H54 (cell line): ENCODE measurements around the gene TCFL5.

ENCODE experiments used
- DNase-seq: peaks from one replicate; pipeline ENCODE4 v3.0.0; 2011; ENCODE audit warnings: low spot score, mixed read lengths; ENCODE audit not compliant: insufficient read length
- FAIRE-seq: peaks from 3 replicates; lab custom pipeline; 2011; peaks lifted over from hg19 to GRCh38; lab: Jason Lieb, UNC
- POLR2A ChIP-seq: IDR thresholded peaks from 2 replicates; pipeline ENCODE4 v1.6.1; 2011; ENCODE audit warnings: low read depth, mild to moderate bottlenecking, low read length

TCFL5 gene

GRCh38 chr20:62835931-62836861 lies 25.4 kb downstream of the TCFL5 start:
- no peak for FAIRE-seq
- no peak for TF ChIP-seq POLR2A

DNA sequence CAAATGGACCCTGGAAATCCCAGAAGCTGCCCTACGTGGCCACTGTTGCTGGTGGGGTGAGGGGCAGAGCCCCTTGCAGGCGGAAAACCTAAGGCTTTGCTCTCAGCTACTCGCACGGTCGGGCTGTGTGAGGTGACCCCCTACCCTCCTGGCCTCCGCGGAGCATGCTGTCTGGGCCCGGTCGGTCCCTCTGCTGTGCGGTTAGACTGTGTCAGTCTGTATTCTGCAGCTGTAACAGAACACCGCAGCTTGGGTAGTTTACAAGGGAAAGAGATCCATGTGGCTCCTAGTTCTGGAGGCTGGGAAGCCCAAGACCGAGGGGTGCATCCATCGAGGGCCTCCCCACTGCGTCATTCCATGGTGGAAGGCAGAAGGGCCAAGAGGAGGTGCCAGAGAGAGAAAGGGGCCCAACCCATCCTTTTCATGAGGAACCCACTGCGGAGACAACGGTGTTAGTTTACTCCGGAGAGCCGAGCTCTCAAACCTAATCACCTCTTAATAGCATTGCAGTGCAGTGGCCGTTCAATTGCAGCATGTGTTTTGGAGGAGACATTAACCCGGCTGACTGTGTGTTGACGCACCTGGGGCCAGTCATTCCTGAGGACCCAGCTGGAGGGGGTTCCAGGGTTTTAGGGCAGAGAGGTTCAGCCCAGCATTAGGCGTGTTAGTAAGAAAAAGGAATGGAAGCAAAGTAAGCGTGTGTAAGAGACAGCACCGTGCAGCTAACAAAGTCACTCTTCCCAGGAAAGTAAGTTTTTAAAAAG lies 26.5 kb downstream of the TCFL5 start:
- FAIRE-seq: no peak
- DNase-seq: no peak
- no peak for TF ChIP-seq POLR2A

More at GRCh38 chr20:62835931-62836861, 25.4 kb downstream of the TCFL5 start:
- DNase-seq: no peak

DNA sequence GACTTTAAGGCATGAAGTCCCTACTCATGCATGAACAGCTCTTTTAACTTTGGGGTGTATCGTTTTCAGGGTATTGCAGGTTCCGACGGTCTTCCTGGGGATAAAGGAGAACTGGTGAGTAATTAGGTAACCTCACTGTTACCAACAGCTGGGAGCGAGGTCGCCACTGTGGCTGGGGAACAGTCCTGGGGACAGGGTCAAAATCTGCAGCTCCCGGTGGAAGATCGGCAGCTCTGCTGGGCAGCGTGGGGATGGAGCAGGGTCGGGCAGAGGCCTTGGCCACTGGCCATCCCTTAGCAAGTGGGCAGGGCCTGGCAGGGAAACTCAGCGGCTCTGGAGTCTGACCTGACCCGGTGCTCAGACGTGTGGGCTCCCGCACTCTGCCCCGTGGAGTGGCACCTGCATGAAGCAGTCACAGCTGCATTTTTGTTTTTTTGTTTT lies 28.7 kb downstream of the TCFL5 start:
- FAIRE-seq (no peak), DNase-seq (no peak)
- no peak for TF ChIP-seq POLR2A

GRCh38 chr20:62832212-62832922 lies 29.3 kb downstream of the TCFL5 start:
- no peak for TF ChIP-seq POLR2A
- DNase-seq: no peak
- FAIRE-seq: no peak

- FAIRE-seq (no peak), DNase-seq (no peak)
- no peak for TF ChIP-seq POLR2A
Observed at GRCh38 chr20:62831854-62832211, 29.8 kb downstream of the TCFL5 start.

DNA sequence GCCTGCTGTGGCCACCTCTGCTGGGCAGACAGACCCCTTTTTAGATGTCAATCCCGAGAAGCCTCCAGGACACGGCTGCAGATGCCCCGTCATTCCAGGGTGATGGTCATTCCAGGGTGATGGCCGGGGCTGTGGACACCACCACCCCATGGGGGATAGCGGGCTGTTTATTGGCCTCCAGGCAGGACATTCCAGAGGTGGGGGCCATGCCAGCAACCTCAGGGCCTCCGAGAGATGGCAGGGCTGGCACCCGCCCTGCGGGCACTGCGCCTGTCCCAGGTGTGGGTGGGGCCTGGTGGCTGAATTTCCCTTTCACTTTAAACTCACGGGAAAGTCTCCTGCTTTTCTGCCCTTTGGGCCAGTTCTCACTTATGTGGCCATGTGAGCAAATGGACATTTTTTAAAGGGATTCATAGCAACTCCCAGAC lies 30.2 kb downstream of the TCFL5 start:
- DNase-seq: no peak
- no peak for TF ChIP-seq POLR2A
- FAIRE-seq: no peak

- FAIRE-seq (no peak), DNase-seq (no peak)
- no peak for TF ChIP-seq POLR2A
Observed at GRCh38 chr20:62830821-62831220, 30.8 kb downstream of the TCFL5 start.

GRCh38 chr20:62830251-62830650 lies 31.4 kb downstream of the TCFL5 start:
- FAIRE-seq (no peak), DNase-seq (no peak)
- no peak for TF ChIP-seq POLR2A

- no peak for TF ChIP-seq POLR2A
- FAIRE-seq: no peak
- DNase-seq: no peak
Observed at GRCh38 chr20:62829231-62830230, 32.1 kb downstream of the TCFL5 start.

DNA sequence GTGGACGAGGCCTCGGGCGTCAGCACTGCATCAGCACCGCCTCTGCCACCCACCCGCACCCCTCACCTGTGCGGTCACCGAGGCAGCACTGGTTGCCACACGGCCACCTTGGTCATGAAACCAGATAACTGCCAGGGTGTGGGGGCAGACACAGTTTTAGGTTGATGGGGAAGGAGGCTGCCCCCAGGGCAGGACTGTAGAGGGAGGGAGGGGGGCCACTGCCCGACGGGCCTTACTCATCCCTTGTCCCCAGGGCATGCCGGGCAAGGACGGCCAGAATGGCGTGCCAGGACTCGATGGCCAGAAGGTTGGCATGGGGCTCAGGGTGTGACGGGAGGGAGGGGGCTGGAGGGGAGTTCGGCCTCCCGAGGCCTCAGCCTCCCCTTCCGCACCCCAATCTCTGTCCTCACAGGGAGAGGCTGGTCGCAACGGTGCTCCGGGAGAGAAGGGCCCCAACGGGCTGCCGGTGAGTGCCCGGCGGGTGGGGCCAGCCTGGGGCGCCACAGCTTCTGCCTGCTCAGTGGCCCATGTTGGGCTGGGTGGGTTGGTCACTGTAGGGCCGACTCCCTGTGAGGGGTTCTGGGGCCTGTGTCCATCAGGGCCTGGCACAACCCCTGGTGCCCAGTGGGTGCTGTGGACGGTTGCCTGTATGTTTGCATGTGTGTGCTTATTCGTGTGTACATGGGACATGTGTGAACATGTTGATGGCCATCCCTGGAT lies 33.0 kb downstream of the TCFL5 start:
- no peak for TF ChIP-seq POLR2A
- FAIRE-seq: no peak
- no peak for DNase-seq

DNA sequence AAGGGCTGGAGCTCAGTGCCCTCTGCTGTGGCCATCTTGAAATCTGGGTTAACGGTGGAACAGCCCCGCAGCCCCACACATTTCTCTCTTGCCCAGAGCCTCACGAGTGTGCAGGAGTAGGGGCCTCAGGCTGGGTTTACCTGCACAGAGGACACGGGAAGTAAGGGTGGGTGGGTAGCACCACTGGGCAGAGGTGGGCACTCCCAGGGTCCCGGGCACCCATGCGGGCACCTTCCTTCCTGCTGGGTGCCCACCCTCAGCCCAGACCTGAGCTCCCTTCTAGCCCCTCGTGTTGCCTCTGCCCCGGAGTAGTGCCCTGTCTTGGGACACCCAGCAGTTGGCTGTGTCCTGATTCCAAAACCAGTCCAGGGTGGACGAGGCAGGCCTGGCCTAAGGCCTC lies 33.6 kb downstream of the TCFL5 start:
- FAIRE-seq: no peak
- no peak for DNase-seq
- no peak for TF ChIP-seq POLR2A
